WERI-Rb-1 (cell line): ENCODE measurements around the gene SSBP4.

Experiments used
- DNase-seq: peaks from one replicate; pipeline ENCODE4 v3.0.0-alpha.2; 2020
- H3K27ac ChIP-seq: fragments of 250-450 bp; sonication (Bioruptor Pico); 2 replicates; pipeline ENCODE4 v1.5.1; 2020; ENCODE audit warnings: mild to moderate bottlenecking, moderate library complexity
- H3K27me3 ChIP-seq: fragments of 250-450 bp; sonication (Bioruptor Pico); 2 replicates; pipeline ENCODE4 v1.5.1; 2021; ENCODE audit warnings: mild to moderate bottlenecking, low read depth, moderate library complexity; ENCODE audit not compliant: insufficient read depth, severe bottlenecking
- H3K36me3 ChIP-seq: fragments of 250-450 bp; sonication (Bioruptor Pico); 2 replicates; pipeline ENCODE4 v1.5.1; 2020; ENCODE audit warnings: mild to moderate bottlenecking, moderate library complexity
- H3K4me3 ChIP-seq: 2 replicates; pipeline ENCODE4 v1.5.1; 2011; ENCODE audit warnings: low read depth, mild to moderate bottlenecking, control low read depth, low read length
- H3K9me3 ChIP-seq: fragments of 250-450 bp; sonication (Bioruptor Pico); 2 replicates; pipeline ENCODE4 v1.5.1; 2021; ENCODE audit warnings: mild to moderate bottlenecking, moderate library complexity; ENCODE audit not compliant: severe bottlenecking
- CTCF ChIP-seq: IDR thresholded peaks from 2 replicates; pipeline ENCODE4 v1.5.1; 2011; ENCODE audit warnings: low read depth, mild to moderate bottlenecking, control low read depth, inconsistent platforms, low read length

SSBP4 gene

GRCh38 chr19:18475004-18475453, 55.8 kb downstream of the SSBP4 start:
- H3K27me3 ChIP-seq: no peaks in the 10 kb centered on the region
- H3K36me3 ChIP-seq: 0 out of 2 replicates have a peak, but pooled peaks cover 6% of the 10 kb centered on the region
- DNase-seq: no peak
- H3K27ac ChIP-seq: no peak overlapping the region
- no peak overlapping the region for H3K4me3 ChIP-seq
- H3K9me3 ChIP-seq: no peaks in the 10 kb centered on the region
- no peak for TF ChIP-seq CTCF

GRCh38 chr19:18475762-18476331, 56.6 kb downstream of the SSBP4 start:
- Histone ChIP-seq H3K27me3 (no peaks in the 10 kb centered on the region), H3K4me3 (no peak overlapping the region), H3K36me3 (0 out of 2 replicates have a peak, but pooled peaks cover under 1% of the 10 kb centered on the region), H3K9me3 (no peaks in the 10 kb centered on the region), H3K27ac (no peak overlapping the region)
- no peak for DNase-seq
- no peak for TF ChIP-seq CTCF

GRCh38 chr19:18476507-18477041, 57.4 kb downstream of the SSBP4 start:
- Histone ChIP-seq H3K27me3 (no peaks in the 10 kb centered on the region), H3K36me3 (no peaks in the 10 kb centered on the region), H3K9me3 (no peaks in the 10 kb centered on the region), H3K27ac (no peak overlapping the region), H3K4me3 (no peak overlapping the region)
- TF ChIP-seq CTCF: no peak
- DNase-seq: no peak

GRCh38 chr19:18477042-18477779, 58.0 kb downstream of the SSBP4 start:
- H3K27ac ChIP-seq: no peak overlapping the region
- H3K9me3 ChIP-seq: no peaks in the 10 kb centered on the region
- no peaks in the 10 kb centered on the region for H3K36me3 ChIP-seq
- no peaks in the 10 kb centered on the region for H3K27me3 ChIP-seq
- peak; percentile 26; the same call in 1 of the 2 replicates for TF ChIP-seq CTCF
- no peak for DNase-seq
- H3K4me3 ChIP-seq: no peak overlapping the region

- H3K36me3 ChIP-seq: no peaks in the 10 kb centered on the region
- no peaks in the 10 kb centered on the region for H3K27me3 ChIP-seq
- no peak for TF ChIP-seq CTCF
- no peaks in the 10 kb centered on the region for H3K9me3 ChIP-seq
- peak; percentile 28 for DNase-seq
- no peak overlapping the region for H3K27ac ChIP-seq
- H3K4me3 ChIP-seq: no peak overlapping the region
Measured at GRCh38 chr19:18477974-18478373, 58.8 kb downstream of the SSBP4 start.
